Measurements from ENCODE around the gene TEX13A.

Gene TEX13A

DNA sequence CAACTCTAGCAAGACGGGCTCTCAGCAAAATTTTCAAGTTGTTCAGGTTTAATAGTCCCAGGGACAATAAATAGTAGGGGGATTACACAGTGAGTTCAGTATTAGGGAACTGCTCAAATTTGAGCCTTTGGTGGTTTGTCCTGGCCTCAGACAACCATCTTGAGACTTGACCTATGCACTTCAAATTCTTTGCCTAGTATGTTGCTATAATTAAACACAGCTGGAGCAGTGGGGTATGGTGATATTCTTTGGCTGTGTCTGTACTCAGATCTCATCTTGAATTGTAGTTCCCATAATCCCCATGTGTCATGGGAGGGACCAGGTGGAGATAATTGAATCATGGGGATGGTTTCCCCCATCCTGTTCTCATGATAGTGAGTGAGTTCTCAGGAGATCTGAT, 43.3 kb upstream of the TEX13A start:
- no peaks in the 10 kb centered on the region for H3K4me1 ChIP-seq (ENCODE audit: control insufficient read depth, insufficient read depth, low read length)
- H3K4me3 ChIP-seq (ENCODE audit: low read depth, low read length) = no peak overlapping the region
- TF ChIP-seq, protein P1, sequence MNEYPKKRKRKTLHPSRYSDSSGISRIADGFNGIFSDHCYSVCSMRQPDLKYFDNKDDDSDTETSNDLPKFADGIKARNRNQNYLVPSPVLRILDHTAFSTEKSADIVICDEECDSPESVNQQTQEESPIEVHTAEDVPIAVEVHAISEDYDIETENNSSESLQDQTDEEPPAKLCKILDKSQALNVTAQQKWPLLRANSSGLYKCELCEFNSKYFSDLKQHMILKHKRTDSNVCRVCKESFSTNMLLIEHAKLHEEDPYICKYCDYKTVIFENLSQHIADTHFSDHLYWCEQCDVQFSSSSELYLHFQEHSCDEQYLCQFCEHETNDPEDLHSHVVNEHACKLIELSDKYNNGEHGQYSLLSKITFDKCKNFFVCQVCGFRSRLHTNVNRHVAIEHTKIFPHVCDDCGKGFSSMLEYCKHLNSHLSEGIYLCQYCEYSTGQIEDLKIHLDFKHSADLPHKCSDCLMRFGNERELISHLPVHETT (tag by site-specific recombination; IDR thresholded peaks at IDR 0.05) = no peak
- no peak for TF ChIP-seq ZNF121 (tag by site-specific recombination; IDR thresholded peaks at IDR 0.05)
- ChIA-PET POLR2A (no interaction called here), CTCF (interaction anchor here (0.6 kb wide), 1 partner anchor 716 kb away, joined by 3 read pairs; no protein-coding TSS in a partner anchor)
- no peaks in the 10 kb centered on the region for H3K36me3 ChIP-seq (ENCODE audit: control insufficient read depth in 2 of 2, insufficient read depth in 1 of 2, low read length in 2 of 2)
- H3K9me3 ChIP-seq (ENCODE audit: control insufficient read depth, insufficient read depth, low read depth, low read length) = no peaks in the 10 kb centered on the region
- H3K27ac ChIP-seq (ENCODE audit: extremely low read depth, low read depth, low read length) = no peak overlapping the region

DNA sequence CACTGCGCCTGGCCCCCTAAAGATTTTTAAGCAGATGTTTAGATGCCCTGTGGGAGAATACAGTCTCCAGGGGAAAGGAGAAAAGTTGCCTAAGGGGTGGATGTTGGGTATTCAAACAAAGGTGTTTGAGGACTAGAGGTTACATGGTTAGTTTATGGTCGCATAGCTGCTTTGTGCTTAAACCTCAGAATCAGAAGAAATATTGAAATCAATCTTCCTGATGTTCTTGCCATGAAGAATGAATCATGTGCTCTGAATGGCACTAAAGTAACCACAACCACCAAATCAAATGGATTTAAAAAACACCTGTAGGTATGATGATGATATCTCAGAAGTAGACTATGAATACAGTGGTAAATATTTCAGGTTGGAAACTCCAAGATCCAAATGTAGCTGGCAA, 42.7 kb upstream of the TEX13A start:
- no peak overlapping the region for H3K4me3 ChIP-seq (ENCODE audit: low read depth, low read length)
- no peaks in the 10 kb centered on the region for H3K4me1 ChIP-seq (ENCODE audit: control insufficient read depth, insufficient read depth, low read length)
- H3K9me3 ChIP-seq (ENCODE audit: control insufficient read depth, insufficient read depth, low read depth, low read length) = no peaks in the 10 kb centered on the region
- POLR2A ChIA-PET = no interaction called here
- CTCF ChIA-PET = interaction anchor here (0.6 kb wide), 1 partner anchor 716 kb away, joined by 3 read pairs; no protein-coding TSS in a partner anchor
- no peak for TF ChIP-seq SP7 (tag by site-specific recombination; IDR thresholded peaks at IDR 0.05)
- no peak for TF ChIP-seq ZNF10 (tag by site-specific recombination; IDR thresholded peaks at IDR 0.05)
- TF ChIP-seq ZNF843 (tag by site-specific recombination; IDR thresholded peaks at IDR 0.05) = no peak
- TF ChIP-seq, protein P2, sequence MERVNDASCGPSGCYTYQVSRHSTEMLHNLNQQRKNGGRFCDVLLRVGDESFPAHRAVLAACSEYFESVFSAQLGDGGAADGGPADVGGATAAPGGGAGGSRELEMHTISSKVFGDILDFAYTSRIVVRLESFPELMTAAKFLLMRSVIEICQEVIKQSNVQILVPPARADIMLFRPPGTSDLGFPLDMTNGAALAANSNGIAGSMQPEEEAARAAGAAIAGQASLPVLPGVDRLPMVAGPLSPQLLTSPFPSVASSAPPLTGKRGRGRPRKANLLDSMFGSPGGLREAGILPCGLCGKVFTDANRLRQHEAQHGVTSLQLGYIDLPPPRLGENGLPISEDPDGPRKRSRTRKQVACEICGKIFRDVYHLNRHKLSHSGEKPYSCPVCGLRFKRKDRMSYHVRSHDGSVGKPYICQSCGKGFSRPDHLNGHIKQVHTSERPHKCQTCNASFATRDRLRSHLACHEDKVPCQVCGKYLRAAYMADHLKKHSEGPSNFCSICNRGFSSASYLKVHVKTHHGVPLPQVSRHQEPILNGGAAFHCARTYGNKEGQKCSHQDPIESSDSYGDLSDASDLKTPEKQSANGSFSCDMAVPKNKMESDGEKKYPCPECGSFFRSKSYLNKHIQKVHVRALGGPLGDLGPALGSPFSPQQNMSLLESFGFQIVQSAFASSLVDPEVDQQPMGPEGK (tag by site-specific recombination; IDR thresholded peaks at IDR 0.05) = no peak
- no peak for TF ChIP-seq ZNF354C (tag by site-specific recombination; IDR thresholded peaks at IDR 0.05; ENCODE audit: borderline replicate concordance, low read depth)
- TF ChIP-seq, protein P3, sequence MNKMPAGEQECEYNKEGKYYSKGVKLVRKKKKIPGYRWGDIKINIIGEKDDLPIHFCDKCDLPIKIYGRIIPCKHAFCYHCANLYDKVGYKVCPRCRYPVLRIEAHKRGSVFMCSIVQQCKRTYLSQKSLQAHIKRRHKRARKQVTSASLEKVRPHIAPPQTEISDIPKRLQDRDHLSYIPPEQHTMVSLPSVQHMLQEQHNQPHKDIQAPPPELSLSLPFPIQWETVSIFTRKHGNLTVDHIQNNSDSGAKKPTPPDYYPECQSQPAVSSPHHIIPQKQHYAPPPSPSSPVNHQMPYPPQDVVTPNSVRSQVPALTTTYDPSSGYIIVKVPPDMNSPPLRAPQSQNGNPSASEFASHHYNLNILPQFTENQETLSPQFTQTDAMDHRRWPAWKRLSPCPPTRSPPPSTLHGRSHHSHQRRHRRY (tag by site-specific recombination; IDR thresholded peaks at IDR 0.05) = no peak
- no peak overlapping the region for H3K27ac ChIP-seq (ENCODE audit: extremely low read depth, low read depth, low read length)
- no peaks in the 10 kb centered on the region for H3K36me3 ChIP-seq (ENCODE audit: control insufficient read depth in 2 of 2, insufficient read depth in 1 of 2, low read length in 2 of 2)

DNA sequence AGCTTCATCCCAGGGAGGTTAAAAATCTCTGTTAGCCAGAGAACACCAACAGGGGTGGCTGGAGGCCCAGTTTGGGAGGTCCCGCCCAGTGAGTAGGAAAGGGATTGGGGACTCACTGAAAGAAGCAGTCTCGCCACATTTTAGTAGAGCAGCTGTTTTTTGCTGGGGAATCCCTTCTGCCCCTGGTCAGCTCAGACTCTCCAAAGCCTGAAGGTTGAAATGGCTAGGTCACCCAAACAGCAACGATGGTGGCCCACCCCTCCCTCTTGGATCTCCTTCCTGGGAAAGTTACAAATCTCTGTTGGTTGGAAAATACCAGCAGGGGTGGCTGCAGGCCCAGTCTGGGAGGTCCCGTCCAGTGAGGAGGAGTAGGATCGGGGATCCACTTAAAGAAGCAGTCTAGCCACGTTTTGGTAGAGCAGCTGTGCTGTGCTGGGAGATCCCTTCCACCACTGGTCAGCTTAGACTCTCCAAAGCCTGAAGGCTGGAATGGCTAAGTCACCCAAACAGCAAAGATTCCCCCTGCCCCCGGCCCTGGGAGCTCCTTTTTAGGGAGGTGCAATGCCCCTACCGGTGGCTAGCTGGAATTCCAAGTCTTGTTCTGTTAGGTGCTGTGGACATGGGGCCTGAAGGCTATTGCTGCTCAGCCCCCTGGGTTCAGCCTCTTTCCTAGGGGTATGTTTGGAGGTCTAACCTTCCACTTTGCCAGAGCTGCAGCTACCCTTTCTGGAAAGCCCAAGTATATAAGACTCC, 40.0 kb upstream of the TEX13A start:
- ChIA-PET POLR2A (no interaction called here), CTCF (interaction anchor here (0.6 to 0.7 kb wide), 5 partner anchors 9 to 314 kb away, joined by 3 to 4 read pairs (median 3); no protein-coding TSS in a partner anchor)
- no peaks in the 10 kb centered on the region for H3K36me3 ChIP-seq (ENCODE audit: control insufficient read depth in 2 of 2, insufficient read depth in 1 of 2, low read length in 2 of 2)
- no peaks in the 10 kb centered on the region for H3K4me1 ChIP-seq (ENCODE audit: control insufficient read depth, insufficient read depth, low read length)
- H3K9me3 ChIP-seq (ENCODE audit: control insufficient read depth, insufficient read depth, low read depth, low read length) = no peaks in the 10 kb centered on the region
- H3K4me3 ChIP-seq (ENCODE audit: low read depth, low read length) = no peak overlapping the region
- TF ChIP-seq, protein P4, sequence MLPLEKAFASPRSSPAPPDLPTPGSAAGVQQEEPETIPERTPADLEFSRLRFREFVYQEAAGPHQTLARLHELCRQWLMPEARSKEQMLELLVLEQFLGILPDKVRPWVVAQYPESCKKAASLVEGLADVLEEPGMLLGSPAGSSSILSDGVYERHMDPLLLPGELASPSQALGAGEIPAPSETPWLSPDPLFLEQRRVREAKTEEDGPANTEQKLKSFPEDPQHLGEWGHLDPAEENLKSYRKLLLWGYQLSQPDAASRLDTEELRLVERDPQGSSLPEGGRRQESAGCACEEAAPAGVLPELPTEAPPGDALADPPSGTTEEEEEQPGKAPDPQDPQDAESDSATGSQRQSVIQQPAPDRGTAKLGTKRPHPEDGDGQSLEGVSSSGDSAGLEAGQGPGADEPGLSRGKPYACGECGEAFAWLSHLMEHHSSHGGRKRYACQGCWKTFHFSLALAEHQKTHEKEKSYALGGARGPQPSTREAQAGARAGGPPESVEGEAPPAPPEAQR (tag by site-specific recombination; IDR thresholded peaks at IDR 0.05) = no peak
- no peak overlapping the region for H3K27ac ChIP-seq (ENCODE audit: extremely low read depth, low read depth, low read length)

DNA sequence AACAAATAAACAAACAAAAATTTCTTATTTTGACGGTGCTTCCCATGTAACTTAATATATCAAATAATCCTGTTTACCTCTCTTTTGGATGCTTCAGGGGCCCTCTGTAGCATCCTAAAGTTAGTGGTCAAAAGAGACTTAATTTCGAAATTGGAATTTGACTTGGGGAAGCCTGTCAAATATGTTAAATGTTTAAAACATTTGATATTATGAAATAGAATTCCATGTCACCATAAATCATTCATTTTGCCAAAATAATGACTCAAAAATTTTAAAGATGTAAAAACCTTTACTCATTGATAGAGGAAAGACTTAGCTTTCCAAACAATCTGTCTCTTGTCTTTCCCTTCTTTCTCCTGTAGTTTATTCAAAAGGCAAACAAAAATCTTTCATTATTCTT, 20.6 kb upstream of the TEX13A start:
- no peak overlapping the region for H3K27ac ChIP-seq (ENCODE audit: extremely low read depth, low read depth, low read length)
- POLR2A ChIA-PET = no interaction called here
- no peaks in the 10 kb centered on the region for H3K36me3 ChIP-seq (ENCODE audit: control insufficient read depth in 2 of 2, insufficient read depth in 1 of 2, low read length in 2 of 2)
- no peak overlapping the region for H3K4me3 ChIP-seq (ENCODE audit: low read depth, low read length)
- H3K9me3 ChIP-seq (ENCODE audit: control insufficient read depth, insufficient read depth, low read depth, low read length) = no peaks in the 10 kb centered on the region
- H3K4me1 ChIP-seq (ENCODE audit: control insufficient read depth, insufficient read depth, low read length) = no peaks in the 10 kb centered on the region
- CTCF ChIA-PET = interaction anchor here (0.6 kb wide), 1 partner anchor 32 kb away, joined by 5 read pairs; no protein-coding TSS in a partner anchor
- TF ChIP-seq, protein P5, sequence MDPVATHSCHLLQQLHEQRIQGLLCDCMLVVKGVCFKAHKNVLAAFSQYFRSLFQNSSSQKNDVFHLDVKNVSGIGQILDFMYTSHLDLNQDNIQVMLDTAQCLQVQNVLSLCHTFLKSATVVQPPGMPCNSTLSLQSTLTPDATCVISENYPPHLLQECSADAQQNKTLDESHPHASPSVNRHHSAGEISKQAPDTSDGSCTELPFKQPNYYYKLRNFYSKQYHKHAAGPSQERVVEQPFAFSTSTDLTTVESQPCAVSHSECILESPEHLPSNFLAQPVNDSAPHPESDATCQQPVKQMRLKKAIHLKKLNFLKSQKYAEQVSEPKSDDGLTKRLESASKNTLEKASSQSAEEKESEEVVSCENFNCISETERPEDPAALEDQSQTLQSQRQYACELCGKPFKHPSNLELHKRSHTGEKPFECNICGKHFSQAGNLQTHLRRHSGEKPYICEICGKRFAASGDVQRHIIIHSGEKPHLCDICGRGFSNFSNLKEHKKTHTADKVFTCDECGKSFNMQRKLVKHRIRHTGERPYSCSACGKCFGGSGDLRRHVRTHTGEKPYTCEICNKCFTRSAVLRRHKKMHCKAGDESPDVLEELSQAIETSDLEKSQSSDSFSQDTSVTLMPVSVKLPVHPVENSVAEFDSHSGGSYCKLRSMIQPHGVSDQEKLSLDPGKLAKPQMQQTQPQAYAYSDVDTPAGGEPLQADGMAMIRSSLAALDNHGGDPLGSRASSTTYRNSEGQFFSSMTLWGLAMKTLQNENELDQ (tag by site-specific recombination; IDR thresholded peaks at IDR 0.05; ENCODE audit: low read depth) = no peak
- TF ChIP-seq REPIN1 (tag by site-specific recombination; IDR thresholded peaks at IDR 0.05; ENCODE audit: low read depth) = no peak
- TF ChIP-seq ZNF549 (tag by site-specific recombination; IDR thresholded peaks at IDR 0.05) = no peak
- TF ChIP-seq, protein P6, sequence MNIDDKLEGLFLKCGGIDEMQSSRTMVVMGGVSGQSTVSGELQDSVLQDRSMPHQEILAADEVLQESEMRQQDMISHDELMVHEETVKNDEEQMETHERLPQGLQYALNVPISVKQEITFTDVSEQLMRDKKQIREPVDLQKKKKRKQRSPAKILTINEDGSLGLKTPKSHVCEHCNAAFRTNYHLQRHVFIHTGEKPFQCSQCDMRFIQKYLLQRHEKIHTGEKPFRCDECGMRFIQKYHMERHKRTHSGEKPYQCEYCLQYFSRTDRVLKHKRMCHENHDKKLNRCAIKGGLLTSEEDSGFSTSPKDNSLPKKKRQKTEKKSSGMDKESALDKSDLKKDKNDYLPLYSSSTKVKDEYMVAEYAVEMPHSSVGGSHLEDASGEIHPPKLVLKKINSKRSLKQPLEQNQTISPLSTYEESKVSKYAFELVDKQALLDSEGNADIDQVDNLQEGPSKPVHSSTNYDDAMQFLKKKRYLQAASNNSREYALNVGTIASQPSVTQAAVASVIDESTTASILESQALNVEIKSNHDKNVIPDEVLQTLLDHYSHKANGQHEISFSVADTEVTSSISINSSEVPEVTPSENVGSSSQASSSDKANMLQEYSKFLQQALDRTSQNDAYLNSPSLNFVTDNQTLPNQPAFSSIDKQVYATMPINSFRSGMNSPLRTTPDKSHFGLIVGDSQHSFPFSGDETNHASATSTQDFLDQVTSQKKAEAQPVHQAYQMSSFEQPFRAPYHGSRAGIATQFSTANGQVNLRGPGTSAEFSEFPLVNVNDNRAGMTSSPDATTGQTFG (tag by site-specific recombination; IDR thresholded peaks at IDR 0.05; ENCODE audit: borderline replicate concordance) = no peak
- no peak for TF ChIP-seq ZNF843 (tag by site-specific recombination; IDR thresholded peaks at IDR 0.05)
- TF ChIP-seq ZNF791 (tag by site-specific recombination; IDR thresholded peaks at IDR 0.05) = no peak
- no peak for TF ChIP-seq ZNF629 (tag by site-specific recombination; IDR thresholded peaks at IDR 0.05)

All from HEK293 (cell line).